Measurements from ENCODE around the gene SNX33.

DNA sequence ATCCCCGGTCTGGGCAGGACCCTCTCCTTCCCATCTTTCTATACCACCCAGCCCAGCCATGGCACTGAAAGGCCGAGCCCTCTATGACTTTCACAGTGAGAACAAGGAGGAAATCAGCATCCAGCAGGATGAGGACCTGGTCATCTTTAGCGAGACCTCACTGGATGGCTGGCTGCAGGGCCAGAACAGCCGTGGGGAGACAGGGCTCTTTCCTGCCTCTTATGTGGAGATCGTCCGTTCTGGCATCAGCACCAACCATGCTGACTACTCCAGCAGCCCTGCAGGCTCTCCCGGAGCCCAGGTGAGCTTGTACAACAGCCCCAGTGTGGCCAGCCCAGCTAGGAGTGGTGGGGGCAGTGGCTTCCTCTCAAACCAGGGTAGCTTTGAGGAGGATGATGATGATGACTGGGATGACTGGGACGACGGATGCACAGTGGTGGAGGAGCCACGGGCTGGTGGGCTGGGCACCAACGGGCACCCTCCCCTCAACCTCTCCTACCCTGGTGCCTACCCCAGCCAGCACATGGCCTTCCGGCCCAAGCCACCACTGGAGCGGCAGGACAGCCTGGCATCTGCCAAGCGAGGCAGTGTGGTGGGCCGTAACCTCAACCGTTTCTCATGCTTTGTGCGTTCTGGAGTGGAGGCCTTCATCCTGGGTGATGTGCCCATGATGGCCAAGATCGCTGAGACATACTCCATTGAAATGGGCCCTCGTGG, 1.5 kb downstream of the SNX33 start:
- TF ChIP-seq, protein P1, sequence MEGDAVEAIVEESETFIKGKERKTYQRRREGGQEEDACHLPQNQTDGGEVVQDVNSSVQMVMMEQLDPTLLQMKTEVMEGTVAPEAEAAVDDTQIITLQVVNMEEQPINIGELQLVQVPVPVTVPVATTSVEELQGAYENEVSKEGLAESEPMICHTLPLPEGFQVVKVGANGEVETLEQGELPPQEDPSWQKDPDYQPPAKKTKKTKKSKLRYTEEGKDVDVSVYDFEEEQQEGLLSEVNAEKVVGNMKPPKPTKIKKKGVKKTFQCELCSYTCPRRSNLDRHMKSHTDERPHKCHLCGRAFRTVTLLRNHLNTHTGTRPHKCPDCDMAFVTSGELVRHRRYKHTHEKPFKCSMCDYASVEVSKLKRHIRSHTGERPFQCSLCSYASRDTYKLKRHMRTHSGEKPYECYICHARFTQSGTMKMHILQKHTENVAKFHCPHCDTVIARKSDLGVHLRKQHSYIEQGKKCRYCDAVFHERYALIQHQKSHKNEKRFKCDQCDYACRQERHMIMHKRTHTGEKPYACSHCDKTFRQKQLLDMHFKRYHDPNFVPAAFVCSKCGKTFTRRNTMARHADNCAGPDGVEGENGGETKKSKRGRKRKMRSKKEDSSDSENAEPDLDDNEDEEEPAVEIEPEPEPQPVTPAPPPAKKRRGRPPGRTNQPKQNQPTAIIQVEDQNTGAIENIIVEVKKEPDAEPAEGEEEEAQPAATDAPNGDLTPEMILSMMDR (IDR thresholded peaks at IDR 0.05), result no peak
- no peak for TF ChIP-seq POLR2A (IDR thresholded peaks at IDR 0.05)

Measured in right lobe of liver (tissue), 4 donors.